Fibroblast of skin of right quadriceps (primary cell): ENCODE results near the gene NEK6.
A peak's percentile ranks its signal among the peaks of the same experiment; 100 is the strongest.

Experiments
- DNase-seq: peaks from one replicate; pipeline ENCODE4 v3.0.0-alpha.2; 2013

The NEK6 gene

DNA sequence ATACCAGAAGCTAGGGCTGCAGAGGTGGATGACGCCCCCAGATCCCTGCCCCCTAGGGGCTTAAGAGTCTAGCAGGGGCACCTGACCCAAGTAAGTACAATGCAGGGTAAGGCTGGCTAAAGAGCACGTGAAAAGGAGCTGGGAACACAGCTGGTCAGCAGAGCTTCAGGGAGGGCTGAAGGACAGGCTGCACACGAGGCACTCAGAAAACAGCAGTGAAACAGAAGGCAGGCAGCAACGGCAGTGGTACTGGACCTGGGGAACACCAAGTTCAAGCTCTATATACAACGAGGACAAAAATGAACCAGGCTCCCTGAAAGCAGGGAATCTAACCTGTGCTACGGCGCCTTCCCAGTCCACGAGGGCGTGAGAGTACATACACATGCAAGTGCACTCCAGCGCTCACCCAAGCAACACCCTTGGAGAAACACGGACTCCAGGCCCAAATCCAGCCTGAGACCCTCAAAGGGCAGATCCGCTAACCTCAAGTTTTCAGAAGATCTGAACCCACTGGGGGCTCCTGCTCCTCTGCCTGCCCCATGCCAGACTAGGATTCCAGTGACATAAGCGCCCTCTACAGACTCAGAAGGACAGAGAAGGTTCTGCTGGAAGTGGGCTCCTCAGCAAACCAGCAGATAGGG, 100.1 kb downstream of the NEK6 start:
- DNase-seq = no peak

GRCh38 chr9:124358631-124359030, 100.9 kb downstream of the NEK6 start:
- DNase-seq = no peak

GRCh38 chr9:124359426-124359825, 101.7 kb downstream of the NEK6 start:
- no peak for DNase-seq

- DNase-seq = no peak
Observed at GRCh38 chr9:124359855-124360678, 102.3 kb downstream of the NEK6 start.

DNA sequence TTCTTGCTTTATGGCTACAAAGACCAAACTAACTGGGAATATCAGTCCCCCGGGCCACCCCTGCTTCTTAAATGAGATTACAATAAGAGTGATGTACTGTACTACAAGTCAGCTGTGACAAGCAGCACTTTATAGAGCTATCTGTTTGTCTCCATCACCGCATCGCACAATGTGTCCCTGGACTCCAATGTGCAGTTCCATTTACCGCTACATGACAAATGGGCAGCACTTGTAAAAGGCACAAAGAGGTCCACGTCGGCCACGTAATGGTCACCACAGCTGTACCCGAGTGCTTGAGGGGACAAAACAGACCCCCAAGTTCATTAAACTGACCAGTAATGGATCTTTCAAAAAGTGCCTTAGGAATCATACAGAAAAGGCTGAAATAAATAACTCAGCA, 103.4 kb downstream of the NEK6 start:
- DNase-seq = no peak

- DNase-seq = no peak
Observed at GRCh38 chr9:124363326-124364096, 105.8 kb downstream of the NEK6 start.

DNA sequence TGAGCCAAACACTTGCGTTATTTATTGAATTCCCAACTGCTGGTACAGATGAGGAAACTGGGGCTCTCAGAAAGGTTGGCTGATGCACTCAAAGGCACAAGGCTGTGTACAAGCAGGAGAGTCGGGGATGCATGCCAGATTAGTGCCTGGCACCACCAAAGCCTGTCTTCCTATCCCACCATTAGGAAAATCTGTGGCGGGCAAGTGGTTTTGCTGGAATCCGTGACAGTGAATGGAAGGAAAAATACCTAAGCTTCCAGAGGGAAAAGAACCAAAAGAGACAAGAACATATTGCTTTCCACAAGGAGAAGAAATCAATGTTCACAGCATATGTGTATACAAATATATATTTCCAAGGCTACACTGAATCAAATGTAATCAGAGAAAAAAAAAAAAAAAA, 106.4 kb downstream of the NEK6 start:
- DNase-seq = no peak

DNA sequence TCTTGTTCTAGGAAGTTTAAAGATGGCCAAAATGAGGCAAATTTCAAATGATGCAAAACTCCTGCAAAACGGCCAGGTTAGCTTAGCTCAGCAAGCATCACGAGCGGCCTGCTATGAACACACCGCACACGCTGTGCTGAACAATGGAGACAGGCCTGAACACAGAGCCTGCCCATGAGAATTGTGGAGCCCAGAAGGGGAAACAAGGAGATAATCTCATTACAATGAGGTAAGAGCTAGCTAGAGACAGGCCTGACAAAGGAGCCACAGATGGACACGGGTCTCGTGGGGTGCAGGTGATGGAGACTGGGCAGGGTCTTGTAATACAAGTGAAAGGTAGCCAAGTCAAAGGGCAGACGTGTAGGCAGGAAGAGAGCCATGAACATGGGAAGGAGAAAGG, 107.3 kb downstream of the NEK6 start:
- DNase-seq = no peak

GRCh38 chr9:124366476-124367220, 108.9 kb downstream of the NEK6 start:
- DNase-seq = peak; percentile 46

DNA sequence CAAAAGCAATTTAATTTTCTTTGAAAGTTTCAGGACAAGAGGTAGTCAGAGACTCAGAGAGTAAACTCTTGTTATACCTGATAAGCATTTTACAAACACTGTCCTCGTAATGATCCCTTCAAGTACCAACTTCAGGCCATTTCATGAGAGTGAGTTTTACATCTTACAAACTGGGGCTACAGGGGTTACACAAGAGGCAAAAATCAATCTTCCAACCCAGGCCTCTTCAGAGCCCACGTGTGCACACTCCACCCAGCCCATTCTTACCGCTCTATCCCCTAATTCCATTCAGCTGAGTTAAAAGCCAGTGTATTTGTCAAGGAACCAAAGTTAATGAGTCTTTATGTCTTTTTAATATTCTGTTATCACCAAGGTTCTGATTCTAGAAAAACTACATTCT, 110.9 kb downstream of the NEK6 start:
- DNase-seq = no peak

DNA sequence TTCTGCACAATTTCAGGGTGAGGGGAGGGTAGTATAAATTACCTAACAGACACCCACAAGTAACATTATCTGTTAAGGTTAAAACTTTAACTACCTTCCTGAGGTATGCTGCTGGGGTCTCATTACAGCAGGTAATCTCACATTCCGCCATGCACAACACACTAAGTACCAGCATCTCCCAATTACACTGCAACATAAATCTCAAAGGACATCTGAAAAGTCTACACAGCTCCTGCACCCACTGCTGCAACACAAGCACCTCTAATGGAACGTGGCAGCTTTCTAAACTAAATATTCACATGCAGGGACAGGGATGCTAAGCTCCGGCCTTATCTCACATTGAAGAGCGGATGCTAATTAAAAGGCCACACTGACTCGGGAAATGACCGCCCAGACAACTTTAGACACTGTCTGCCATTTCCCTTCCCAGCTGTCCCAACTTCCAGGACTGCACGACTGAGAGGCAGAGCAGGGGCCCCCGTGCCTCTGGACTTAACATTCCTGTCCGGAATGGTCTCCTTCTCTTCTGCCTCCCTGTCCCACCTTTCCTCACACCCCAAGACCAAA, 111.6 kb downstream of the NEK6 start:
- no peak for DNase-seq

- DNase-seq = peak; percentile 39
Observed at GRCh38 chr9:124370896-124371582, 113.3 kb downstream of the NEK6 start.

GRCh38 chr9:124372038-124372437, 114.3 kb downstream of the NEK6 start:
- DNase-seq = no peak

DNA sequence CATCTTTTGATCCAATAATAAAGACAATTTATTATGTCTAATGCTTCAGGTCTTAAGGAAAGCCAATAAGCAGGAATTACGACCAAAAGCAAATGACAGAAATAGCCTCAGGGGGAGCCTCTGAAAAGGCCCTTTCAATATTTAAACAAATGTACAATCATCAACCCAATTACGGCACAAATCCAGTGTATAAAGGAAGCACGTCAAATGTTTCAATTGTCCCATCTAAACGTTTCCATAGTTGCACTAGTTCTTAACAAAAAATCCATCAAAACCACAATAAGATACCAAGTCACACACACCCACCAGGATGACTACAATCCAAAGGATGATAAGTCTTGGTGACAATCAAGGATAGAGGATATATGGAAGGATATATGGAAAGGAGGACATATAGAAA, 115.6 kb downstream of the NEK6 start:
- no peak for DNase-seq

DNA sequence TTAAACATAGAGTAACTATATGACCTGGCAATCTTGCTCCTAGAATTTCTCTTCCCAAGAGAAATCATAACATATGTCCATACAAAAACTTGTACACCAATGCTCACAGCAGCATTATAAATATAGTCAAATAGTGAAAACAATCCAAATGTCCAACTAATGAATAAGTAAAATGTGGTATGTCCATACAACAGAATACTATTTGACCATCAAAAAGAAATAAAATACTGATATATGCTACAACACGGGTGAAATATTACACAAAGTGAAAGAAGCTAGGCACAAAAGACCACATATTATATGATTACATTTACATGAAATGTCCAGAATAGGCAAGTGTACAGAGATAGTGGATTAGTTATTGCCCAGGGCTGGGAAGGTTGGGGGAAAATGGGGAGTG, 116.1 kb downstream of the NEK6 start:
- DNase-seq = no peak

DNA sequence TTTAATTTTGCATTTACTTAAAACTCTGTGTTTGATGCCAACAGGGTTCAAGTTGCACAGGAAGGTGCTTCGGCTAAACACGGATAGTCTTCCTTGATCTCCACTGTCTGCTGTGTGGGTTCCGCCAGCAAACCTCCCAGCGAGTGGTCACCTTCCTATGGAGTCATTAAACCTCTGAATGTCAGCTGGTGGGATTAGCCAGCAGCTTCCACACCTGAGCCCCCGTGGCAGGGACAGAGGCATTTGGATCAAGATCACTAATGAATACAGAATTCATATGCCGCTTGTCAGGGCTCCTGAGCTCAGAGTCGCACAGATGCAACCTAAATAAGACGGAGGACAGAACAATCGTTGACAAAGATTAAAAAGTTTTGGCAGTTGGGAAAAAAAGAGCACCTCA, 118.0 kb downstream of the NEK6 start:
- DNase-seq = no peak

GRCh38 chr9:124376329-124376728, 118.6 kb downstream of the NEK6 start:
- no peak for DNase-seq

DNA sequence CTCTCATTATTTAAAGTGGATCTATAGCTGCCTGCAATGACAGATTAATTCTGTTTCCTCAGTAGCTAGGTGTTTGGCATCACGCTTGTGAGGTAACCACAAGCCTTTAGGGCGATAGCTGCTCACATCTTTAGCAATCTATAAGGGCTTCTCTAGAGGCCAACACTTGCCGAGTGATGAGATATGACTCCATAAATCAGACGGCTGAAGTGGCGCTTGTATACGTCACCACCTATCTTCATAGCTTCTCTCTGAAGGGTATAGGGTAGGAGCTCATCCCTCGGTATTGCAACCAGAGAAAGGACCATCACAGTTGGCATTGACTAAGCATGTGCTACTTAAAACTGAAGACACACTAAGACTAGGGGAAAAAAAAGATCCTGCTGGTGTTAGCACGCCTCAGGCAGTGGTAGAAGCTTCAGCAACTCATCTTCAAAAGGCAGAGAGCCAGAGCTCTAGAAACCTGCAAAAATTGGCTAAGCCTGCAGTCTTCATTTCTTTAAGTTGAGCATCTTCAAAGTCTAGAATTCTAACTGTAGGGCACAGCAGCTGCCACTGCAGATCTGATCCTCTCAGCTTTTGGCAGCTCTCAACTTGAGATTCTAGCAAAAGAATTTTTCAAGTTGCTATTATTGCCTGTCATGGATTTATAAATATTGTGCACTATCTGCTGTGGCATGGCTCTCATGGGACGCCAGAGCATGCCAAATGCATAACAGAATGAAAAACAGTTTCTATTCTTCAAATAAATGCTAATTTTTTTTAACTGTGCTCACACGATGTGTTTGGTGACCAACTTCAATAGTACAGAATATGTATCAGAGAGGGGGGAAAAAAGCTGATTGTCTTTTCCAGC, 120.0 kb downstream of the NEK6 start:
- DNase-seq = no peak

GRCh38 chr9:124381170-124381945, 123.6 kb downstream of the NEK6 start:
- peak; percentile 68 for DNase-seq

GRCh38 chr9:124384210-124384609, 126.5 kb downstream of the NEK6 start:
- no peak for DNase-seq
